NCI-H345 treated with DMSO at 0.1 percent for 48 hours (cell line): ENCODE data around the gene ACO1.

Experiments
- DNase-seq: peaks from one replicate; lab custom pipeline; 2025; ENCODE audit not compliant: unreplicated experiment; lab: John Stamatoyannopoulos, UW

The ACO1 gene

DNA sequence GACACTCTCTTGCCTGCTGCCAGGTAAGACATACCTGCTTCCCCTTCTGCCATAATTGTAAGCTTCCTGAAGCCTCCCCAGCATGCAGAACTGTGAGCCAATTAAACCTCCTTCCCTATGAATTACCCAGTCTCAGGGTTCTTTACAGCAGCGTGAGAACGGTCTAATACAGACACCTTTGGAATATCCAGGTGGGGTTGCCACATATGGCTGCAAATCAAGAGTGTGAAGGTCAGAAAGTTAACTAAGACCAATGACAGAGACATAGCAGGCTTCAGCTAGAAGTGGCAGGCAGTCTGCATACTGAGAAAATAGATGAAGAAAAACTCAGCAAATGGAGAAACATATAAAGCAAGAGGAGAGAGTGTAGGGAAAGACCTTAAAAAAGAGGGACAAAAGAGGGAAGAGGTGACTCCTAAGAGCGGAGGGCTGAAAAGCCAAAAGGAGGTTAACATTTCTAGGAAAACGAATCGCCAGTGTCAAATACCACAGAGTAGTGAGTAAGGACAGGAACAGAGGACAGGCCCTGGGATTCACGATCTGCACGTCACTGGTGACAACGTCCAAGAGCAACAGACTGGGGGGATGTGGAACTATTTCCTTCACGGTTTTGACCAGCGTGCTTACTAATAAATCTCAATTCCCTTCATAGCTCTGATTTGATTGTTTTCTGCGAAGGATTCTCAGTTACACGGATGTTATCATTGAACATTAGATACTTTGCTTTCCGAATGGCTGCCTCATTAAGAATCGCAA is 1.7 kb upstream of the ACO1 start:
- DNase-seq, result no peak

DNA sequence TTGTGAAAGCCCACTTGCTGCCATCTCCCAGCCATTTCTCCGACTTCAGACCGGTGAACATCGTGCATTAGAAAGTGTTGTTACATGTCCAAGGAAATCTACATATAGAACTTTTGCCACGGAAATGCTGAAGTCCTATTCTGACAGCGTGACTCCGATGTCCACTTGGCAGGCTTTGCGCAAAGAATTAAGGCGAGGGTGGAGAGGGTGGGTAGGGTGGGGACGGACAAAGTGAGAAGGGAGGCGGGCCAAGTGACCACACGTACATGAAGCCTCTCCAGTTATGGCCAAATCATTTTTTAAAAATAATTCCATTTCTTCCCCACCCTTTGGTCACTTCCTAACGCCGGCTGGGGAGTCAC is 460 bp upstream of the ACO1 start:
- no peak for DNase-seq

DNA sequence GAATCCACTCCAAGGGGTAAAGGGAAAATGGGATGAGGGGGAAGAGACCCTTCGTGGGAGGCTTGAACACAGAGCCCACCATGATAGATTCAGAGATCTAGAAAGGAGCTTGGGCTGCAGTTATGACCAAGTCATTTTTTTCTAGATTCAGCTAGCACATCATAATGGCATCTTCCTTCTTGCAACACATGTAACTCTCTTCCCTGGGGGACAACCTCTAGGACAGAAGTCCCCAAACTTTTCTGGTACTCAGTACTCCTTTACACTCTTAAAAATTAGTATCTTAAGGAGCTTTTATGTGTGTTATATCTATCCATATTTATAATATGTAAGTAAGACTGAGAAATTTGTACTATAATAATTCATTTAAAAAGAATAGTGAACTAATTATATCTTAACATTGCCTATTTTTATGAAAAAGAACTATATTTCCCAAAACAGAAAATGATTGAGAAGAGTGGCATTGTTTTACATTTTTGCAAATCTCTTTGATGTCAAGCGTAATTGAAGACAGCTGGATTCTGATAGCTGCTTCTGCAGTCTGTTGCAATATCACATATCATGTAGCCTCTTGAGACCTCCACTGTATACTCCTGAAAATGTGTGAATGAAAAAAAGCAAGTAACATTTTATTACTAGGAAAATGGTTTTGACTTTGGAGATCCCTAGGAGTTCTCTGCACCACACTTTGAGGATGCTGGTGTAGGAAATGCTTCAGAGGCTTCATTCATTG is 875 bp downstream of the ACO1 start:
- no peak for DNase-seq

DNA sequence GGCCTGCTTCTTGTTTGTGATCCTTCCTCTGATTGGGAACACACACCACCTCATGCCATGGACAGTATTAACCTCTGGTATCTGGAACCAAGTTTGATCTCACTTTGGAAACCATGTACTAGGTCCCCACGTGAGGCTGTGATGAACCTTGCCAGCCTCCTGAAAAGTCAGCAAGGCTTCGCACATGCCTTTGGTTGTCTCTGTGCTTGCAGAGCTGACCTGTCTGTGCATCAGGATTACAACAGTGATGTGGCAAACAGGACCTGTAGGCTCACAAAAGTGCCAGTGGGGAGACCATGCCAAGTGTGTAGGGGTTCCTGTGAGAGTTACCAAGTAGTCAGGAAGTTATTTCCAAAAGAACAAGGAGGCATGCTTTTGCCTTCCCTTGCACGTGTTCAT is 1.4 kb downstream of the ACO1 start:
- no peak for DNase-seq

DNA sequence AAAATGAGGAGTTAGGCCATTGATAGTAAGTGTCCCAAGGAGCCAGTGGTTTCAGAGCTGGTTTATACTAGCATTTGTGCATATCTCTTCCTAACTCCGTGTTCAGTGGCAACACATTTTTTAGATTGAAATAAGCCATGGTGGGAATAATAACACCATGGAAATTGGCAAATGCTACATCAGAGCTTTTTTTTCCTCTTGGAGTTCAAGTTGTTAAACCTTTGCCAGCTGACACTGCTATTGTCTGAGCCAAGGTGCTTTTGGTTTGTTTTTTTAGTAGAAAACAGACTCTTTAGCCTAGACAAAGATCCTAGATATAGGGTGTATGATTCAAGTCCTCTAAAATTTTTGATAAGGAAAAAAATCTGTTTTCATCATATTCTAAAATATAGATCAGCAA is 2.8 kb downstream of the ACO1 start:
- DNase-seq, result no peak

DNA sequence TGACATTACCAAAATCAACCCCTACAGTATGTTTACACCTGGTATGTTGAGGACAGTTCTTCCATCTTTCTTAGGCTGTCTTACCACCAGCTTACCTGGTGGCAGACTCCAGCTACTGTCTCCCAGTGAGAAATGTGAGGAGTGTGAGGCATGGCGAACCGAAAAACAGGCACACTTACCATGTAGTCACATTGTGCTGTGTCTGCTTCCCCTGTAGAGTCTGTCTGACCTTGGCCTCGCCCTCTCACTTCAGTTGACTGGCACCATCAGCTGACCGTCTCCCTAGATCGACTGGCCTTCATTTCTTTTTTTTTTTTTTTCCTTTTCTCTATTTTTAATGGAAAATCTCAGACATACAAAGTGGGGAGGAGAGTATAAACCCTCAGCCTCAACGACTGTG is 4.9 kb downstream of the ACO1 start:
- no peak for DNase-seq

DNA sequence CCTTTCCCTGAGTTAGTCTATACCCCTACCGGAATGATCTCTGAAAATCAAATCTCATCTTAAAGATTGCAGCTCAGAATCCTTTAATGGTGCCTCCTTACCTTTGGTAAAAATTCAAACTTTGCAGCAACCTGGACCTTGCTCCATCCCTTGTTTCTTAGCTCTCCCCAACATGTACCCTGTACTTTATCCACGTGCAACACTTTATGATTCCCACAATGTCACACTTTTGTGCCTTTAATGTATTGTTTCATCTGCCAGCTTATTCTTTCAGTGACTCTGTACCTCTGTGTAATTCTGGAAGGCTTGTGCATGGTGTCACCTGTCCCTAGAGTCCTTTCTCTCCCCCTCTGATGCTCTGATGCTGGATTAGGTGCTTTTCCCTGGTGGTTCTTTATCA is 9.5 kb downstream of the ACO1 start:
- no peak for DNase-seq

DNA sequence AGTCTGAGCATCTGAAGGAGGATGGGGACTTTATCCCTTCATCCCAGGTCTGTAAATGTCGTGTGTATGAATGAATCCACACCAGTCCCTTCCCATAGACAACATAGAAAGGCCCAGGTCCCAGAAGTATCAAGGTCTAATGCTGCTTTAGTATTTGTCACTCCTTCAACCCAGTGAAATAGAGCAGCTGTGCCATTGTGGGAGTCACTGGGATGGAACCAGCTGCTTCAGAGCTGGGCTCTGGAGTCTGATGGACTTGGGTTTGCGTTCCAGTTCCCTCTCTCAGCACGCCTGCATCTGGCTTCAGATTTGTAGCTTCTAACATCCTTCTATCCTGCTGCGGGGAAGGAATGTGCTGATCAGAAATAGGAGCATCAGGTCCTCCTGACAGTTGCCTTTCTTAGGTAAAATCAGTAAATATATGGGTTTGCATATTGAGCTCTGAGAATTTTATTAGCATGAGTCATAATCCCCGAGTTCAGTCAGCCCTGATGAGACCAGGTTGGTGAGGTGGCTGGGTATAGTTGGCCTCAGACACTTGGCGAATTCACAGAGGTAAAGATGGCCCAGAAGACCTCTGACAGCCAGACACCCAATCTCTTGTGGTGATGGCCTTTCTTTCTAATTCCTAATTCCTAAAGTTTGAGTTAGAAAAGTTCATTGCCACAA is 10.1 kb downstream of the ACO1 start:
- DNase-seq, result no peak

DNA sequence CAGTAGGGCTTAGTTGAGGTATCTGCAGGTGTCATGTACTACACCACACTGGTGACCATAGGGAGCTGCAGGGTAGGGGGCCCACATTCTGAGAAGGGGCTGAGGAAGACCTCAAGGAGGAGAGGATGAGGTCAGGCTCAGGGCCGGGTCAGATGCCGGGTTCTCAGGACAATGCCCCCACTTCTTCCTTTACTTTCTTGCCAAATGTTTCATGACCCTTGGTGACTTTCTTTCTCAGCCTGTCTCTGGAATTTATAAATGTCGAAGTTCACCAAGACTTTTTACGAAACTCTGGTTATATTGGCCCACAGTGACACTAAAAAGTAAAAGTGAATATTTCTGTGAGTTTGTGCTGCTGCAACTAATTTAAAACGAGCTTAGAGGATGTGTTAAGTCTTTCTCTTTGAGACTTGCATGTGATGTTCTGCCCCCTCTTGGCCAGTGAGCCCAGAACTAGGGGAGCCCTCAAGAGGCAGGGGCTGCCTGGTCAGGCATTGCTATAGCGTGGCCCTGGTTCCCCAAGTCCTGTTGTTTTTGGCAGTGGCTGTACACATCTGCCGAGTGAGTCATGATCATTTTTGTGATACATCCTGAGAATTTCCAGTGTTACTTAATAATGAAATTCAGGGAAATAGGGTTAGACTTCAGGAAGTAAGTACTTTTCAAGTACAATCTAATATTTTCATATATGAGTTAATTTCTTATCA is 11.2 kb downstream of the ACO1 start:
- DNase-seq, result no peak

DNA sequence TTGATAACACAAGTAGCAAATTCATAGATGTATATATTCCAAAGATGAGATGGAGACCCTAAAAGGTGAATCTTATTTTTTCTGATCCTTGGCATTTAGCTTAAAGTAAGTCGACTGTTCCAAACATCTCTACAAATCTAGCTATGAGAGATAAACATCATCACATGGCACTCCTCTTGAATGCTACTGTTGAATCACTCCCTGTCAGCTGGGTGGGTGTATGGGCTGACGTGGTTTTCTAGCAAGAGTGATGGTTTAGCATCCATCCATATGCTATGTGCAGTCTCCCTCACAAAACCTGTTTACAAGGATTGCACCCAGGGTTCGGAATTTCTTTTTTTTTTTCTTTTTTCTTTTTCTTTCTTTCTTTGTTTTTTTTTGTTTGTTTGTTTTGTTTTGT is 13.8 kb downstream of the ACO1 start:
- no peak for DNase-seq

DNA sequence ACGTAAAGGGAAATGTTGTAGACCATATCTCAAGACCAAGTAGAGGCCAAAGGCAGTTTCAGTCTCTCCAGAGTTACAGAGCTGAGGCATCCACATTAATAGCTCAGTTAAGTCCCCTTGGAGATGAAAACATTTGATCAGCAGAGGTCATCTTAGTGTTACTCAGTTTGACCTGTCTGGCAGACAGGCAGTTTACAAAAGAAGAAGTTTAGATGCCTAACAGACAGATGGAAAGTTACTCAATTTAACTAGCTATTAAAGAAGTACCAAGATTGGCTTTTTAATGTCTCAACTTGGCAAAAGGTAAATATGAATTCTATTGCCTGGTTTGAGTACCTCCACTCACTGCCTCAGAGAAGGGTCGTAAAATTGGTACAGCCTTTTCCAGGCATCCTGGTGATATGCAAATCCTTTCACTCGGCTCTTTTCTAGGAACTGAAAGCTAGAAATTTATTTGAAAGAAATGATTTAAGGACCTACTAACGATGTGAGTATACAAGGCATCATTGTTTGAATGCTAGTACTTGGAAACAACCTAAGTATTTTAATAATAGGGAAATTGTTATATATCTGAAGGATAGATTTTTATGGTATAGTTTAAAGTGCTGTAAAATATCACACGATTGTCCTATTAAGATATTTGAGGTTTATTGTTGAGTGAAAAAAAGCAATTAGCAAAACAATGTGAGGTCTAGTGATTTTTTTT is 14.8 kb downstream of the ACO1 start:
- no peak for DNase-seq

DNA sequence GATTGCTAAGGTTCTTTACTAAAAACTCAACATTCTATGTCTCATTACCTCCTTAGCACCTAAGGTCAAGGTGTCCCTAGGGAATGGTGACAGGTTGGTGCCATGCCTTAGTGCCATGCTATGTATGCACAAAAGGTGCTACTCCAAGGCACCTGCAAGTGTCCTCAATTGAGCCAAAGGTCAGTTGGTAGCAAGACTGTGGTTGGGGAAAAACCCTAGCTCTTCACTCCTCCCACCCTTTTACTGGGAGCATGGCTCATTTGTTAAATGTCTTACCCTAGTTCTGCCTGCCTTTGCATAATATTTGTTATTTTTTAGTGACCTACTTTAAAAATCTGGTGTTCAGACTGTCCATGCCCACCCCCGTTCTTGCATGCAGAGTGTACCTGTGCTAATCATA is 17.0 kb downstream of the ACO1 start:
- no peak for DNase-seq

DNA sequence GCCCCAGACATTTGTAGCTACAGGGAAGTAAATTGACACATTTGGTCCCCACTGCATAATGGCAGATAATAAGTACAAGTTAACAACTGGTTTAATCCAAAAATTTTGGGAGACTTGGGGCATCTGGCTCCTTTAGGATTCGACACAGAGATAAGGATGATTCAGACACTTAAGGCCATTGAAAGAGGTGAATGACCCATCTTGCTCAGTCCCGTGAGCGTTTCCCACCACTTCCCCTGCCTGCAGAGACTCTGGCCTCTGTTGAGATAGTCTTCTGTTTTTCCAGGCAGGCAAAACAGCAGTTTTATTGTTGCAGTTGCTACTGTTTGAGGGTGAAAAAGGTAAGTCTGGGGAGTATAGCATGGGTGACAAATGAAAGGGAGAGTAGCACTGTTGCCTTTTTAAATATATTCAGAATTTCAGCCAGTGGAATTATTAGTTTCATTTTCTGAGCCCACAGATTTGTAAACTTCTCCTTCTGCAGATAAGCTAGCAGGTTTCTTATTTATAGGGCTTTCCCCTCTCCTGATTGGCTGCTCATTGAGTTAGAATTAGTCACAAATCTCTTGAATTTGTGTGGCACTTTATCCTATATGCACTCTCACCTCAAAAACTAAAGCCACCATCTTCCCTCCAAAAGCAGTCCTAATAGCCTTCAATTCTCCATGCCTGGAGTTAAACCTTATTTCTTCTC is 19.3 kb downstream of the ACO1 start:
- DNase-seq, result no peak

DNA sequence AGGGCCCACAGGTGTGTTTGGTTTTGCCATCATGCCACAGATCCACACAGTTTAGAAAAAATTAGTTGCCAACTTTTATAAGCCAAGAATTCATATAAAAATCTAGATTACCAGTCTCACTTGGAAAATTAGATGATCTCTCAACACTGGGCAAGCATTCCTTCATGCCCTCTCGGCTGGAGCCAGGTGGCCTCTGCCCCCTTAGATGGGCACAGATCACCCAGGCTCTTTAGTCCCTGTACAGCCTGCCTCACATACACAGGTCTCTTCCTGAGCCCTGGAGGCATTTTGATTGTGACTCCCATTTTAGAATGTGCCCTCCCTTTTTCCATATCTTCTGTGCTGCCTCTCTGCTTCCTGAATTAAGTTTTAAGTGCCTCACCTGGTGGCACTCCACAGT is 20.0 kb downstream of the ACO1 start:
- DNase-seq, result no peak

DNA sequence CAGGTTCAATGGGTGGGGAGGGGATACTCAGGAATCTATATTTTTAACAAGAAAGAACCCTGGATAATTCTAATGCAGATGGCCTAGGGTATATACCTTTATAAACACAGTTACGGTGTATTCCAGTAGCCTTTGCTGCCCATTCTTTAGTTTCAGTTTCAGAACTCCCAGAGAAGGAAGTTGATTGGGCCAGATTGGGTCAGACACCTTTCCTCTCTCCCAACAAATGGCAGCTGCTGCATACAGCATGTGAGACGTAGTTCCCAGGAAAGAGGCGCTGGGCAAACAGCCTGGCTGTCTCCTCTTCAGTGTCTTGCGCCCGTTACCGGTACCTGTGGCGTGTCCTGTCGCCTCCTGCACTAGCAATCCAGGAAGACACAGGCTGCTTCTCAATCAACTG is 20.4 kb downstream of the ACO1 start:
- DNase-seq, result no peak

DNA sequence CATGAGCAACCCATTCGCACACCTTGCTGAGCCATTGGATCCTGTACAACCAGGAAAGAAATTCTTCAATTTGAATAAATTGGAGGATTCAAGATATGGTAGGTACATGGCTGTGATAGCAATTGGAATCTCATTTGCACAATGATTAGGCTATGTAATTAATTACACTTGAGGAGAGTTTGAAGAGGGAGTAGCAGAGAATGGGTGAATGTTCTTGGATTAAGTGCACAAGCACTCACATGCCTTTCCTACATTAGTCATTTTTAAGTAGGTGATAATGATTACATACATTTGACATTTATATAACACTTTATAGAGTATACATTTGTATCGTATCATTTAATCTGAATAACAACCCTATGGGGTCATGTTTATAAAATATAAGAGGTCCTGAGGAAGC is 21.1 kb downstream of the ACO1 start:
- DNase-seq, result no peak

DNA sequence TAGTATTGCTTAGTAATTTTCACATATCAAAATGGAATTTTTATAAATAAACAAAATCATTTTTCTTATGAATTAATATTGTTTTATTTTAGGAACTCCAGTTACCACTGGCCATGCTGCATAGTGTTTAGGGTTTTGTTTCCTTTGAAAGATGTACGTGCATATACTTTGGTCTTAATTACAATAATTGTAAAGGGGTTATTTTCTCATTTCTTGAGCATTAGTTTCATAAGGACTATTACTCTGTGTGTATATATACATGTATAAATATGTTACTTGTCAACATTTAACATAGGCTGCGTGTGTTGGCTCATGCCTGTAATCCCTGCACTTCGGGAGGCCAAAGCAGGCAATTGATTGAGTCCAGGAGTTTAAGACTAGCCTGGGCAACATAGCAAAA is 21.6 kb downstream of the ACO1 start:
- DNase-seq, result no peak

DNA sequence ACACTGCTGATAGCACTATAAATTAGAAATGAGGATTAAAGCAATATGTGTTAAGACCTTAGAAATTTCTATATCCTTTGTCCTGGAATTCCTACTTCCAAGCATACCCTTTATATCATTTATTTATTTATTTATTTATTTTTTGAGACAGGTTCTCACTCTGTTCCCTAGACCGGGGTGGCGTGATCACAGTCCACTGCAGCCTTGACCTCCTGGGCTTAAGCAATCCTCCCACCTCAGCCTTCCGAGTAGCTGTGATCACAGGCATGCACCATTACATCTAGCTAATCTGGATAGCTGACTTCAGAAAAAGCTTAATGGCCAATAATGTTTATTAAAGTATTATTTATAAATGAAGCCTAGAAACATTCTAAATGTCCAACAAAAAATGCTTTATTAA is 27.3 kb downstream of the ACO1 start:
- no peak for DNase-seq

DNA sequence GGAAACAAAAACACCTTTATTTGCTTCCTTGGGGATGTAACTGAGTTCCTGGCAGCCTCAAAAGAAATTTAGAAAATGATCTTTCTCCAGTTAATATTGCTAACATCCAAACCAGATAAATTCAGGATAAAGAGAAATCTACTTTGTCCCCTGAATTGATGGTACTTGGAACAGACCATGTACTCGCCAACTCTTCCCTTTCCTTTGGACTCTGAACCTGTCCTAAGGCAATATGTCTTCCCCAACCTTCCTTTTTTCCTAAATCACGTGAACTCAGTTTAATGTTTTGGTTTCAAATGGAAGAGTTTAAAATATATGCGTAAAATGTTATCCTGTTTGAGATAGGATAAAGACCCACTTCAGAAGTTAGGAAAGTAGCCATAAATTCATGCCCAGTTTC is 28.0 kb downstream of the ACO1 start:
- DNase-seq, result no peak

DNA sequence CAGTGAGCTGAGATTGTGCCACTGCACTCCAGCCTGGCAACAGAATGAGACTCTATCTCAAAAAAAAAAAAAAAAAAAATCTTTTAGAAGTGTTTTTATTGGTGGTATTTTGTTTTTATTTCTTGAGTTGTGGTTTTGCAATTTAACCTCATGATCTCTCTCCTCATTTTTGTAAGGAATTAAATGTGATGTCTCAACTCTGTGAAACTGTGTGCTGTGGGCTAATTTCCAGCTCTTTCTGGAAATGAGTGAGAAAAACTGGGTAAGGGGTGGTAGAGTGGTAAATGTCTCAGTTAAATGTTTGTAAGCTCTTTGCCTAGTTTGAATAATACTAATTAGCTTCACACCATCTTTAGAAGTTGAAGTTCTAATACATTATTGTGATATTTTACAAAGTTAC is 29.0 kb downstream of the ACO1 start:
- DNase-seq, result no peak

DNA sequence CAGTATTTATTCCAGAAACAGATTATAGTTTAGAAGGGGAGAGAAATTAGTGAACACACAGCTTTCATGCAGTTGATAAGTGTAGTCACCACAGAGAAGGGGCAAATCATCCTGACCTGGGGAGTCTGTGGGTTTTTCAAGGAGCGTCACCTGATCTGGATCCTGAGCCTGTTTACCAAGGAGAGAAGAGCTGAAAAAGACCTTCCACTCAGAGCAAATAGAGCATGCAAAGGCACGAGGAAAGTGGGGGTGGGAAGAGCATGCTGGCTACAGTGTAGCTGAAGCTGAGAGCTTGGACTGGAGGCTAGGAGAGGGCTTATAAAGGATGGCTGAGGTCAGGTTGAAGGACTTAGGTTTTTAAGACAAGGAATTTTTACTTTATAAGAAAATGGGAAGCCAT is 30.4 kb downstream of the ACO1 start:
- DNase-seq, result no peak
